ENCODE measurements around the gene SQOR. TPM values are rescaled to one million over a fixed set of nuclear protein-coding genes. Genes with fewer than 3 reads are reported as not detected.

The SQOR gene
- total RNA-seq, 1 donor from 2014 or later, result 50.6 TPM

GRCh38 chr15:45705510-45706473 lies 71.0 kb downstream of the SQOR start:
- peak; percentile 92 for DNase-seq (ENCODE audit: low spot score)

- DNase-seq (ENCODE audit: low spot score), result no peak
Measured at GRCh38 chr15:45710657-45711056, 75.8 kb downstream of the SQOR start.

GRCh38 chr15:45714590-45715488 lies 80.0 kb downstream of the SQOR start:
- DNase-seq (ENCODE audit: low spot score), result peak; percentile 90

GRCh38 chr15:45715528-45715927 lies 80.7 kb downstream of the SQOR start:
- DNase-seq (ENCODE audit: low spot score), result peak; percentile 64

- no peak for DNase-seq (ENCODE audit: low spot score)
Measured at GRCh38 chr15:45719490-45719889, 84.7 kb downstream of the SQOR start.

- DNase-seq (ENCODE audit: low spot score), result no peak
Measured at GRCh38 chr15:45720183-45720582, 85.4 kb downstream of the SQOR start.

GRCh38 chr15:45728641-45729040 lies 93.8 kb downstream of the SQOR start:
- no peak for DNase-seq (ENCODE audit: low spot score)

- peak; percentile 30 for DNase-seq (ENCODE audit: low spot score)
Measured at GRCh38 chr15:45729141-45729540, 94.3 kb downstream of the SQOR start.

- no peak for DNase-seq (ENCODE audit: low spot score)
Measured at GRCh38 chr15:45731343-45731742, 96.5 kb downstream of the SQOR start.

- no peak for DNase-seq (ENCODE audit: low spot score)
Measured at GRCh38 chr15:45732662-45733061, 97.8 kb downstream of the SQOR start.

- DNase-seq (ENCODE audit: low spot score), result peak; percentile 10
Measured at GRCh38 chr15:45734260-45734711, 99.5 kb downstream of the SQOR start.

Other genes starting within 250 kb of the SQOR start
- gene SLC30A4, start 112.3 kb upstream of the SQOR start, total RNA-seq (ENCODE audit: insufficient read depth, low replicate concordance), result 16.9 TPM
- gene BLOC1S6, start 47.6 kb upstream of the SQOR start, total RNA-seq (ENCODE audit: insufficient read depth, low replicate concordance), result 90.3 TPM

All from umbilical cord (tissue), 2 donors.